ENCODE data around the gene LRMDA. TPM values are rescaled to one million over a fixed set of nuclear protein-coding genes. Genes with fewer than 3 reads are reported as not detected.

Gene LRMDA
- polyA plus RNA-seq, 2 of the 4 experiments (the other 2 are of a cell fraction): 4.6 to 5.2 TPM

DNA sequence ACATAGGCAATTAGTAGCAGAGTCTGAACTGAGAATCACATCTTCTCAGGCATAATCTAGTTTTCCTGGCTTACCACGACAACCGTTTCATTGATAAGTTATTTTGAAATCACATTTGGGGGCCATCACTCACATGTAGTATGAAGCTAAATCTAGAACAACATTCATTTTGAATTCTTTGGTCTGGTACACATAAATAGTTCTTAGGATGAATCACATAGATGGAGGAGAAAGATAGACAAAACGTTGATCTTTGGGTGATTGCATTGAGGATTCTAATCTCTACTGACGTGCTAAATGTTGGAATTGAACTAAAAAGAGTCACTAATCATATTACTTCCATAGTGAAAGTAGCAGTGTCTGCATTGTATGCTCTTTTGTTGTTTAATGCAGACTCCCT, 1022.6 kb downstream of the LRMDA start:
- TF ChIP-seq POLR2AphosphoS2 (conservative IDR thresholded peaks at IDR 0.05; ENCODE audit: low read length) (no peak), HOXA7 (CRISPR knock-in tag; IDR thresholded peaks at IDR 0.05) (no peak), RARB (CRISPR knock-in tag; IDR thresholded peaks at IDR 0.05) (no peak), CHD4 (IDR thresholded peaks at IDR 0.05; ENCODE audit: borderline replicate concordance) (no peak), CHD2 (IDR thresholded peaks at IDR 0.05; ENCODE audit: low read length, partially characterized antibody) (no peak)
- TF ChIP-seq, protein P1, sequence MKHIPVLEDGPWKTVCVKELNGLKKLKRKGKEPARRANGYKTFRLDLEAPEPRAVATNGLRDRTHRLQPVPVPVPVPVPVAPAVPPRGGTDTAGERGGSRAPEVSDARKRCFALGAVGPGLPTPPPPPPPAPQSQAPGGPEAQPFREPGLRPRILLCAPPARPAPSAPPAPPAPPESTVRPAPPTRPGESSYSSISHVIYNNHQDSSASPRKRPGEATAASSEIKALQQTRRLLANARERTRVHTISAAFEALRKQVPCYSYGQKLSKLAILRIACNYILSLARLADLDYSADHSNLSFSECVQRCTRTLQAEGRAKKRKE (CRISPR knock-in tag; IDR thresholded peaks at IDR 0.05; ENCODE audit: low read depth): no peak
- TF ChIP-seq, protein P2, sequence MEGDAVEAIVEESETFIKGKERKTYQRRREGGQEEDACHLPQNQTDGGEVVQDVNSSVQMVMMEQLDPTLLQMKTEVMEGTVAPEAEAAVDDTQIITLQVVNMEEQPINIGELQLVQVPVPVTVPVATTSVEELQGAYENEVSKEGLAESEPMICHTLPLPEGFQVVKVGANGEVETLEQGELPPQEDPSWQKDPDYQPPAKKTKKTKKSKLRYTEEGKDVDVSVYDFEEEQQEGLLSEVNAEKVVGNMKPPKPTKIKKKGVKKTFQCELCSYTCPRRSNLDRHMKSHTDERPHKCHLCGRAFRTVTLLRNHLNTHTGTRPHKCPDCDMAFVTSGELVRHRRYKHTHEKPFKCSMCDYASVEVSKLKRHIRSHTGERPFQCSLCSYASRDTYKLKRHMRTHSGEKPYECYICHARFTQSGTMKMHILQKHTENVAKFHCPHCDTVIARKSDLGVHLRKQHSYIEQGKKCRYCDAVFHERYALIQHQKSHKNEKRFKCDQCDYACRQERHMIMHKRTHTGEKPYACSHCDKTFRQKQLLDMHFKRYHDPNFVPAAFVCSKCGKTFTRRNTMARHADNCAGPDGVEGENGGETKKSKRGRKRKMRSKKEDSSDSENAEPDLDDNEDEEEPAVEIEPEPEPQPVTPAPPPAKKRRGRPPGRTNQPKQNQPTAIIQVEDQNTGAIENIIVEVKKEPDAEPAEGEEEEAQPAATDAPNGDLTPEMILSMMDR (IDR thresholded peaks at IDR 0.05): no peak
- ChIA-PET POLR2A (no interaction called here), CTCF (no interaction called here)
- no peak overlapping the region for H3K4me2 ChIP-seq
- 29% methylated on average over 4 of the region's 4 CpGs for WGBS (ENCODE audit: missing lambda C conversion rate)
- FAIRE-seq: no peak
- H3K9me3 ChIP-seq: no peaks in the 10 kb centered on the region
- ATAC-seq: no peak
- H3K4me3 ChIP-seq: no peak overlapping the region
- H3K4me1 ChIP-seq: no peaks in the 10 kb centered on the region
- DNase-seq (ENCODE audit: low read depth in 1 of 2, low spot score in 1 of 2): no peak
- no peak overlapping the region for H3K27ac ChIP-seq

GRCh38 chr10:76454506-76455140, 1023.2 kb downstream of the LRMDA start:
- Histone ChIP-seq H3K4me2 (no peak overlapping the region), H3K4me3 (no peak overlapping the region), H3K4me1 (no peaks in the 10 kb centered on the region), H3K9me3 (no peaks in the 10 kb centered on the region), H3K27ac (no peak overlapping the region)
- DNase-seq (ENCODE audit: low read depth in 1 of 2, low spot score in 1 of 2): no peak
- WGBS (ENCODE audit: missing lambda C conversion rate): 69% methylated on average over 5 of the region's 5 CpGs
- CTCF ChIA-PET: no interaction called here
- TF ChIP-seq RARB (CRISPR knock-in tag; IDR thresholded peaks at IDR 0.05) (no peak), MYC (IDR thresholded peaks at IDR 0.05; ENCODE audit: borderline replicate concordance, low read length) (no peak), CEBPB (IDR thresholded peaks at IDR 0.05) (no peak), NFE2L2 (conservative IDR thresholded peaks at IDR 0.05; ENCODE audit: low read length) (no peak), HES2 (IDR thresholded peaks at IDR 0.05) (no peak), EP300 (IDR thresholded peaks at IDR 0.05) (no peak)
- FAIRE-seq: no peak
- POLR2A ChIA-PET: no interaction called here
- ATAC-seq: no peak

- ChIA-PET CTCF (interaction anchor here (1.0 kb wide), 1 partner anchor 12 kb away, joined by 3 read pairs; no protein-coding TSS in a partner anchor), POLR2A (no interaction called here)
- Histone ChIP-seq H3K4me3 (no peak overlapping the region), H3K27ac (no peak overlapping the region), H3K4me1 (no peaks in the 10 kb centered on the region), H3K9me3 (no peaks in the 10 kb centered on the region), H3K4me2 (no peak overlapping the region)
- no peak for TF ChIP-seq EP300 (IDR thresholded peaks at IDR 0.05)
- TF ChIP-seq, protein P3, sequence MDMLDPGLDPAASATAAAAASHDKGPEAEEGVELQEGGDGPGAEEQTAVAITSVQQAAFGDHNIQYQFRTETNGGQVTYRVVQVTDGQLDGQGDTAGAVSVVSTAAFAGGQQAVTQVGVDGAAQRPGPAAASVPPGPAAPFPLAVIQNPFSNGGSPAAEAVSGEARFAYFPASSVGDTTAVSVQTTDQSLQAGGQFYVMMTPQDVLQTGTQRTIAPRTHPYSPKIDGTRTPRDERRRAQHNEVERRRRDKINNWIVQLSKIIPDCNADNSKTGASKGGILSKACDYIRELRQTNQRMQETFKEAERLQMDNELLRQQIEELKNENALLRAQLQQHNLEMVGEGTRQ (IDR thresholded peaks at IDR 0.05): peak; percentile 77
- DNase-seq (ENCODE audit: low read depth in 1 of 2, low spot score in 1 of 2) (peak in 1 of 2 experiments; percentile 4), ATAC-seq (no peak), FAIRE-seq (no peak)
- 8% methylated on average over 1 of the region's 1 CpG for WGBS (ENCODE audit: missing lambda C conversion rate)
Observed at GRCh38 chr10:76456197-76456596, 1024.8 kb downstream of the LRMDA start.

DNA sequence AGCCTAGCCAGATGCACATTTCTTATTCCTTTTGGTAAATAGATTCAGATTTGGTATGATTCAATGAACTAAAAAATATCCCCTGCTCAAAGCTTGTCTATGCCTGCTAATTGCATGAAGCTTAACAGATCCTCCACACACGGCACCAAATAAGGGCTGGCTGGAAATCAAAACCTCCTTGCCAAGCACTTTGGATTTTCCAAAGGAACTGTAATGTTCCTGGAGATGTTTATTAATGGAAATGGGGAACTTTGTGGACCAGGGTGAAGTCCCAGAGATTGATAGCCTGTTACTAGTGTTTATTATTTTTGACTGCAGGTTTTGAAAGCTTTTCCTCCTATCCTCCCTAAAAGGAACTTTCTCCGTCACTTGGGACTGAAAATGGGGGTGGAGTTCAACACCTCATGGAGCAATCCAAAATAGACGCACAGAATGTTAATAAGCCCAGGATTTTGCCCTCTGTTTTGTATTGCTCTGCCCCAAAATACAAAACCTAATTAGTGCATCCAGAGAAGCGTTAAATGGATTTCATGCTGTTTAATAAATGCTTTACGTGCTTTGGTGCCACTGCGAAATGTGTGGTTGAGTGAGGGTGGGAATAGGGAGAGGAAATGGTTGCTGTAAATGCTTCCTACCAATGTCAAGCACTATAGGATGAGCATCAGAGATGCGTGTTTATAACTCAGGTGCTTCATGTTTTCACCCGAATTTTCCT, 1027.7 kb downstream of the LRMDA start:
- ChIA-PET POLR2A (no interaction called here), CTCF (interaction anchor here (1.3 kb wide), 1 partner anchor 20 kb away, joined by 7 read pairs; no protein-coding TSS in a partner anchor)
- H3K9me3 ChIP-seq: no peaks in the 10 kb centered on the region
- H3K4me1 ChIP-seq: no peaks in the 10 kb centered on the region
- WGBS (ENCODE audit: missing lambda C conversion rate): 44% methylated on average over 8 of the region's 8 CpGs
- no peak for DNase-seq (ENCODE audit: low read depth in 1 of 2, low spot score in 1 of 2)
- H3K4me3 ChIP-seq: no peak overlapping the region
- FAIRE-seq: no peak
- H3K4me2 ChIP-seq: no peak overlapping the region
- H3K27ac ChIP-seq: no peak overlapping the region
- no peak for ATAC-seq
- TF ChIP-seq GATA3 (IDR thresholded peaks at IDR 0.05; ENCODE audit: borderline replicate concordance): no peak
- TF ChIP-seq CBX8 (IDR thresholded peaks at IDR 0.05): no peak
- TF ChIP-seq HES2 (IDR thresholded peaks at IDR 0.05): no peak
- no peak for TF ChIP-seq FOSB (CRISPR knock-in tag; IDR thresholded peaks at IDR 0.05)
- no peak for TF ChIP-seq KDM5A (IDR thresholded peaks at IDR 0.05)
- TF ChIP-seq RFX5 (IDR thresholded peaks at IDR 0.05): no peak
- TF ChIP-seq MAFK (IDR thresholded peaks at IDR 0.05; ENCODE audit: partially characterized antibody): no peak
- TF ChIP-seq, protein P2 (IDR thresholded peaks at IDR 0.05): no peak
- no peak for TF ChIP-seq MYC (IDR thresholded peaks at IDR 0.05; ENCODE audit: borderline replicate concordance, low read length)

Data from A549 (cell line).